HG02870 (cell line): ENCODE data around the gene PALD1.

Experiments used
- ATAC-seq: cut with Tn5 transposase; IDR thresholded peaks from one replicate; pipeline ENCODE4 v1.9.1; 2021; ENCODE audit warnings: mild to moderate bottlenecking, moderate library complexity; ENCODE audit not compliant: unreplicated experiment

The PALD1 gene

GRCh38 chr10:70587045-70587658 lies 108.6 kb downstream of the PALD1 start:
- peak; percentile 63 for ATAC-seq

- ATAC-seq = no peak
These were observed 109.7 kb downstream of the PALD1 start for GRCh38 chr10:70588255-70588654.

GRCh38 chr10:70588859-70589570 lies 110.4 kb downstream of the PALD1 start:
- ATAC-seq = no peak

- ATAC-seq = no peak
These were observed 111.4 kb downstream of the PALD1 start for GRCh38 chr10:70589762-70590654.

- no peak for ATAC-seq
These were observed 112.3 kb downstream of the PALD1 start for GRCh38 chr10:70590655-70591416.

- ATAC-seq = no peak
These were observed 113.7 kb downstream of the PALD1 start for GRCh38 chr10:70592186-70592735.

GRCh38 chr10:70592746-70593512 lies 114.4 kb downstream of the PALD1 start:
- no peak for ATAC-seq

- no peak for ATAC-seq
These were observed 114.9 kb downstream of the PALD1 start for GRCh38 chr10:70593513-70593890.

GRCh38 chr10:70594161-70594560 lies 115.6 kb downstream of the PALD1 start:
- no peak for ATAC-seq

GRCh38 chr10:70595566-70596016 lies 117.0 kb downstream of the PALD1 start:
- no peak for ATAC-seq

GRCh38 chr10:70596110-70596798 lies 117.7 kb downstream of the PALD1 start:
- ATAC-seq = no peak

- no peak for ATAC-seq
These were observed 118.6 kb downstream of the PALD1 start for GRCh38 chr10:70596860-70597809.

GRCh38 chr10:70597856-70598815 lies 119.6 kb downstream of the PALD1 start:
- no peak for ATAC-seq

GRCh38 chr10:70598857-70599295 lies 120.3 kb downstream of the PALD1 start:
- no peak for ATAC-seq

- ATAC-seq = no peak
These were observed 120.8 kb downstream of the PALD1 start for GRCh38 chr10:70599319-70599718.

GRCh38 chr10:70599791-70600190 lies 121.2 kb downstream of the PALD1 start:
- no peak for ATAC-seq
